NCI-H2196 treated with DMSO at 0.1 percent for 48 hours (cell line): Measurements from ENCODE around the gene PDE6A.

Experiments
- DNase-seq: peaks from one replicate; lab custom pipeline; 2025; ENCODE audit not compliant: unreplicated experiment; lab: John Stamatoyannopoulos, UW

PDE6A gene

GRCh38 chr5:149930749-149931574 lies 13.6 kb downstream of the PDE6A start:
- DNase-seq, result no peak

DNA sequence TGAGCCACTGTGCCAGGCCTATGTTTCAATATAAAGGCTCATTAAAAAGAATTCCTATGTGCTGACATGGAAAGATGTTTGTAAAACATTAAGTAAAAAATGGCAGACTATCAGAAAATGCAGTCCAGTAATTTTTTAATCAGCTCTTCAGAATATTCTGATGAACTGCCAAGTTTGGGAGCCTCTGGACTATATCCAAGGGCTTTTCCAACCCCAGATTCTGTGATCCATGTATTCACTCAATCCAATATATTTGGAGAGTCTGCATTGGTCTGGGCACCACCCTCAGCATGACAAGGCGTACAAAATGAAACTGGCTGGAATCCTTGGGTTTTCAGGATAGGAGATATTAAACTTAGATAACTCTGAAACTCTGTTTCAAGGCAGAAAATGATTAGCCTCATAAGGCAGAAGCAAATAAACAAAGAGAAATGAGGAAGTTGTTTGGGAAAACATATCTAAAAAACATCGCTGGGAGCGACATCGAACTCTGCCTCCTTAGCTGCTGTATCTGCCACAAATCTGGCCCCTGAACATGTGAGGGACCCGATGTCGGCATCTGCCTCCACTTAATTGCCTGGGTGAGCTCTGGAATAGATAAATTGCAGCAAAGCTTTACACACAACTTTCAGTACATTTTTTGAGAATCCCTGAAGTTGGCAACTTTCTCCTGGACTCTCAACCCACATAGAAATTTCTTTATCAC lies 14.4 kb downstream of the PDE6A start:
- DNase-seq, result no peak

DNA sequence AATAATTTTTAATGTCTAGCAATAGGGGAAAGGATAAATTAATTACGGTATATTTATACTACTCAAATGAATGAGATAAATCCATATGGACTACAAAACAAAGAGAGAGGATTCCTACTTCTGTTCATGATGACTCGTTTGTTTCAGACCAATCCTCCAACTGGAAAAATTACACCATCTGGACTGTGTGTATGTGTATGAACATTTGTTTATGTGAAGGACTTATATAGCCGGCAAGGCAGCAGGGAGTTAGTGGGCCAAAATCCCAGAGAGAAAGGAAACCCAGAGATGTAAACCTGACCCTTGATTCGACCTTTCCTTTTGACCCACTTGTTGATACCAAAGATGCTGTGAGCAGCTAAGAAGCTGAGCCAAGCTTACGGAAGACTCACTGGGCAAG lies 20.1 kb downstream of the PDE6A start:
- DNase-seq, result no peak

DNA sequence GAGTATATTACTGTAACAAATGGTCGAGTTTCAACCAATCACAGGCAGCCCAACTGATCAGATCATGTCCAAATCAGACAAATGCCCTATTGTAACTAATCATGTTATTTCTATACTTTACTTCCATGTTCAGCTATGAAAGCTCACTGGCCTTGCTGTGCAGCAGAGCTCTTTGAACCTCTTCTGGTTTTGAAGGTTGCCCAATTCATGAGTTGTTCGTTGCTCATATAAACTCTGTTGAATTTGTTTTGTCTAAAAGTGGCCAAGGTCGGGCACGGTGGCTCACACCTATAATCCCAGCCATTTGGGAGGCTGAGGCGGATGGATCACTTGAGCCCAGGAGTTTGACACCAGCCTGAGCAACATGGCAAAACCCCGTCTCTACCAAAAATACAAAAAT lies 21.6 kb downstream of the PDE6A start:
- DNase-seq, result no peak

DNA sequence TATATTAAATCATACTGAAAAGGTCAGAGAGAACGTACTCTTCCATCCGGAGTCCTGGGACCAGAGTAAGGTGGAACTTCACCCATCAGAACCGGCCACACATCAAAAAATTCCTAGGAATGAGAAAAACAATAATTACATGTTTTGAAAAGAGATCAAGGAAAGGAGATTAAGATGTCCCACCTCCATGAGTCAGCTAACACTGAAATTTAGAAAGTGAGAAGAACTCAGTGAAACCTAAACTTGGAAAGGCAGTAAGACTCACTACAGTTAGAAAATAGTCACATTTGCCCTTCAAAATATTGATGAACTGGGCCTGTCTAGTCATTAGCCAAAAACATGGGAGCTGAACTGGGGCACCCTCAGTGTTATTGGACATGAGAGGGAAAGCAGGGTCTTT lies 23.0 kb downstream of the PDE6A start:
- DNase-seq, result no peak

DNA sequence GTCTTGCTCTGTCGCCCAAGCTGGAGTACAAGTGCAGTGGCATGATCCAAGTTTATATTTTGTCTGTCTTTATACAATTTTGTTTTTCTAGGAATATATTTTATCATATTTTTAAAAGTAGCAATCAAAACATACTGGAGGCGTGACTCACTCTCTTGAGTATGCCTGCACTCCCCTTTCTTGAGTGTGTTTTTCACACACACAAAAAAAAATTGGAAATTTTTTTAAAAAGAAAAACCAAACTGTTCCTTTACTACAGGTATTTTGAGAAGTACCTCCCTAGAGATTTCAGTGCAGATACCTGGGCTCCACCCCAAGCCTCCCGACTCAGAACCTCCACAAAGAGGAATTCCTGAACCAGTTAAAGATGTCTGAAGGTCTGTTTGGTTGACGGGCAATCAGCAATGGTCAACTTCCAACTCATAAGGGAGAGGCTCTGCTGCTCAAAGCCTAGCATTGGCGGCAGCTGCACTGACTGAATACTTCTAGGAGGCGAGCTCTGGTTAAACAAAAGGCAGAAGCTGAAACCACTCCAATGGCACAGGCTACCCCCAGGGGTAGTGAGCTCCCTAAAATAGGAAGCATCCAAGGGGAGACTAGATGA lies 27.4 kb downstream of the PDE6A start:
- DNase-seq, result no peak

GRCh38 chr5:149916334-149917072 lies 28.1 kb downstream of the PDE6A start:
- no peak for DNase-seq

DNA sequence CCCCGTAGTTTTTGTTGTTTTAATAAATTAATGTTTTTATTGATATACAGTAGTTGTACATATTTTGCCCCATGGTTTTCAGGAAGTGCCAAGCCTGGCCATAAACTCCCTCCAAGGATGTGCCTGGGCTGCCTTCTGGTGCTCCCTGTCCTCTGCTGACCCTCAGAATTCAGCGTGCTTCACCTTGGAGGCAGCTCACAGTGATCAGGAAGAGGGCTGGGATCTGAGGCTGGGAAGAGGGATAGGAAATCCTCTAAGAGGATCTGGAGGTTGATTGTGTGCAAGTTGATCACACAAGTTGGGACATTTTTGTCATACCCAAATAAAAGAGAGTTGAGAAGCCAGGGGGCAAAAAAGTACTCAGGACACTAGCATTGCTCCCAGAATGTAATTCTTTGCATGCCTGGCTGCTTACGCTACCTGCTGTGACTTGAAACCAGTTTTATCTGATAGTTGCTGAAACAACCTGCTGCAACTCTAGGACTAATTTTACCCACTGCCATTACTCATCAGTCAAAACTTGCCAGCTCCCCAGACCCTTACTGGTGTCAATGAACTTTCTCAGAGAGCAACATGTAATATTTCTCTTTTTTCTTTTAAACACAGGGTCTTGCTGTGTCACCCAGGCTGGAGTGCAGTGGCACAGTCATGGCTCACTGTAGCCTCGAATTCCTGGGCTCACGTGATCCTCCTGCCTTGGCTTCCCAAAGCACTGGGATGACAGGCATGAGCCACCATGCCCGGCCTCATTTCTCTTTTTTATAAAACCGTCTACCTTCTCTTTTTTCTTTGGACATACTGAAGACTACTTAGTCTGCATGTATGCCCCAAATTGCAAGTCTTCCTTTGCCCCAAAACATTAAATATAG lies 29.0 kb downstream of the PDE6A start:
- DNase-seq, result no peak

GRCh38 chr5:149913436-149914419 lies 30.9 kb downstream of the PDE6A start:
- DNase-seq, result no peak

- no peak for DNase-seq
These were observed 32.2 kb downstream of the PDE6A start for GRCh38 chr5:149912226-149912871.

GRCh38 chr5:149911031-149911430 lies 33.6 kb downstream of the PDE6A start:
- no peak for DNase-seq

DNA sequence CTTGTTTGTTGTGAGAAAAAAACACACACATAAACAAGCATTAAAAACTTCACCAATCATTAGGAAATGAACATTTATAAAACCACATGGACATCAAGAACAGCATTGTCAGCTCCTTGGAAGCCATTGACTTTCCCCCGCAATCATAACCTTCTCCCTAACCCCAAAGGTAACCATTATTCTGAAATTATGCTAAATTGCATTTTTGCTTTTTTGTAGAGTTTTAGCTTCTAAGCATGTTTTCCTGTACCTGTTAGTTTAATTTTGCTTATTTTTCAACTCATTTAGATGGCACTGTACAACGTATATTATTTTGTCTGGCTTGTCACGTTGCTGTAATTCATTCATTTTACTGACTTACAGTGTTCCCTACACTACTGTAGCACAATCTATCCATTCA lies 36.8 kb downstream of the PDE6A start:
- DNase-seq, result no peak

DNA sequence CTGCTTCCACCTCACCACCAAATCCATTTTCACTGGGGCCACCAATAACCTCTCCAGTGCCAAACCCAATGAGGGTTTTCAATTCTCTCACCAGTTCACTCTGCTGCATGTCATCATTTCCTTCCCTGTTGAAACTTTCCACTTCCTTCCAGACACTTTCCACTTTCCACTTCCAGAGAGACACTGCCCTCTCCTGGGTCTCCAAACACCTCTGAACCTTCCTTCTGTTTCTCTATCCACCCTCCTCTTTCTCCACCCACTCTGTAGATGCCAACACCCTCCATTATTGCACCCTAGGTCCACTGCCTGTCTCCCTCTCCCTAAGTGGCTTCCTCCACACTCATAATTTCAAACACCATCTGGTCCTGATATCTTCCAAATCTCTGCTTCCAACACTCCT lies 39.6 kb downstream of the PDE6A start:
- DNase-seq, result no peak

DNA sequence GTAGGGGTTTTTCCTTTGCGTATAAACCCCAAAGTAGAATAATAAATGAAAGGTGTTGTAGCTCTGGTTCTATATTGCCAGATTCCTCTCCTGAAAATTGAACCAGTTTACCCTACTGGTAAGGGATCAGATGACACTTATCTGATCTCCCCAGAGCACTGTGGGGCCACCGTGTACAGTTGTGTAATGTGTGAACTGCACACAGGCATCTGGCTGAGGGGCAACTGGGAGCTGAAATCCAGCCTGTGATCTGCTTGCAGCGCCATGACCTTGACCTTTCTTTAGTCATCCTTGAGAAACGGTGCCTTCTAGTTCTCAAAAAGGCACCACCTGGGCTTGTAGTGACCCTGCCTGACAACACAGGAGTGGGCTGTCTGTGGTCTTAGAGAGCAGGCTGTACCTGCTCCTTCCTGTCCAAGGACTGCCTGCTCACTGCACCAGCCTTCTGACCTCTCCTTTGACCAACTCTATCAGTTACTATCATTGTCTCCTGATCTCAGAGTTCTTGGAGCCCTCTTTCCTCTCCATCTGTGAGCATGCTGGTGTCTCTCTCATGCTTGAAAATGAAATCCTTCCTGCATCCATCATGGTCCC lies 40.2 kb downstream of the PDE6A start:
- DNase-seq, result no peak

DNA sequence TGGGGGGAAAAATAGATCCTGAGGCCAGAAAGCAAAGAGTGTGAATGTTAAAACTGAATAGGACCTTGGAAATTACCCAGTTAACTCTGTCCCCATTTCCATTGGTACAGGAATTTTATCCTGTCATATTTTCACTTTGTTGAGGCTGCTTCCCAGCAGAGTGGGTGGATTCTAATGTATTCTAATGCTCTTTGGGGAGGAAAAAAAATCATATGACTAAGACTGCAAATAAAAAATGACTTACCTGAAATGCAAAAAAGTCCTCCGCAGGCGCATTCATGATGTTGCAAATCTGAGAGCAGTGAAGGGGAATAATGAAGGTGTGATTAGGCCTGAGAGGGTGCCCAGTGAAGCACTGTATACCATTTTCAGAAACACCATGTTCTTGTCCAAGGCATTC lies 41.2 kb downstream of the PDE6A start:
- DNase-seq, result no peak

- DNase-seq, result no peak
These were observed 42.4 kb downstream of the PDE6A start for GRCh38 chr5:149902177-149902576.

- DNase-seq, result no peak
These were observed 43.1 kb downstream of the PDE6A start for GRCh38 chr5:149901511-149901910.

GRCh38 chr5:149900390-149900789 lies 44.2 kb downstream of the PDE6A start:
- no peak for DNase-seq
